Naive thymus-derived CD4-positive, alpha-beta T cell (primary cell): ENCODE measurements around the gene PRR16. TPM values are rescaled to one million over a fixed set of nuclear protein-coding genes. Genes with fewer than 3 reads are reported as not detected.

ENCODE experiments used
- ATAC-seq: fragments of 150-1000 bp; cut with Tn5 transposase; 2 replicates; pipeline ENCODE4 v1.10.0; 2021; ENCODE audit warnings: mild to moderate bottlenecking, moderate library complexity
- CTCF ChIA-PET: fragments of 350-600 bp; sonication (Branson Sonifier 250); formaldehyde crosslinking; loops from one replicate; lab custom pipeline; 2021; ENCODE audit warnings: antibody characterized with exemption; lab: Charles Lee
- POLR2A ChIA-PET: fragments of 350-600 bp; sonication (Branson Sonifier 250); formaldehyde crosslinking; loops from one replicate; lab custom pipeline; 2021; ENCODE audit warnings: antibody characterized with exemption, inconsistent platforms; lab: Charles Lee
- DNase-seq, 9 donors: peaks; one replicate each; pipeline versions ENCODE4 v3.0.0 to v3.0.0-alpha.2; 2020 to 2022; ENCODE audit warnings: mixed read lengths in 1 of 9
- H3K27ac ChIP-seq: one replicate; pipeline ENCODE4 v1.7.0; 2013; ENCODE audit warnings: mild to moderate bottlenecking, low read depth, low read length, moderate library complexity
- H3K27me3 ChIP-seq, 2 donors: one replicate each; pipeline ENCODE4 v1.7.0; 2013; ENCODE audit warnings: low read length in 2 of 2, mild to moderate bottlenecking in 2 of 2, moderate library complexity in 2 of 2; ENCODE audit not compliant: control insufficient read depth in 2 of 2, insufficient read depth in 2 of 2
- H3K36me3 ChIP-seq, 3 experiments: 1 replicate in 2 of 3; 2 replicates in 1 of 3; pipeline ENCODE4 v1.7.0; 2013; ENCODE audit warnings: low read length in 3 of 3, mild to moderate bottlenecking in 3 of 3, moderate library complexity in 1 of 3; ENCODE audit not compliant: insufficient read depth in 3 of 3, control insufficient read depth in 2 of 3
- H3K4me1 ChIP-seq, 2 donors: one replicate each; pipeline ENCODE4 v1.7.0; 2013; ENCODE audit warnings: low read length in 2 of 2, mild to moderate bottlenecking in 2 of 2, moderate library complexity in 1 of 2; ENCODE audit not compliant: control insufficient read depth in 2 of 2, insufficient read depth in 2 of 2
- H3K4me3 ChIP-seq: 2 replicates; pipeline ENCODE4 v1.7.0; 2013; ENCODE audit warnings: mild to moderate bottlenecking, low read length
- H3K9me3 ChIP-seq, 3 experiments: 1 replicate in 2 of 3; 2 replicates in 1 of 3; pipeline ENCODE4 v1.7.0; 2013; ENCODE audit warnings: low read length in 3 of 3; ENCODE audit not compliant: control insufficient read depth in 2 of 3
- H3K27ac Mint-ChIP-seq, 9 donors: one replicate each; pipeline ENCODE4 v1.8.0; 2020 to 2022; ENCODE audit warnings: mixed read lengths in 9 of 9, mild to moderate bottlenecking in 8 of 9, moderate library complexity in 5 of 9, inconsistent platforms in 2 of 9
- H3K27me3 Mint-ChIP-seq, 5 donors: one replicate each; pipeline ENCODE4 v1.8.0; 2021 to 2022; ENCODE audit warnings: mixed read lengths in 5 of 5, mild to moderate bottlenecking in 1 of 5
- H3K36me3 Mint-ChIP-seq, 5 donors: one replicate each; pipeline ENCODE4 v1.8.0; 2020 to 2022; ENCODE audit warnings: mixed read lengths in 5 of 5, mild to moderate bottlenecking in 3 of 5, inconsistent platforms in 1 of 5
- H3K4me1 Mint-ChIP-seq, 7 donors: one replicate each; pipeline ENCODE4 v1.8.0; 2020 to 2022; ENCODE audit warnings: mixed read lengths in 7 of 7, mild to moderate bottlenecking in 3 of 7, inconsistent platforms in 1 of 7
- H3K4me3 Mint-ChIP-seq, 10 donors: one replicate each; pipeline ENCODE4 v1.8.0; 2020 to 2022; ENCODE audit warnings: mild to moderate bottlenecking in 10 of 10, mixed read lengths in 10 of 10, moderate library complexity in 6 of 10, inconsistent platforms in 2 of 10
- H3K9me3 Mint-ChIP-seq, 11 donors: one replicate each; pipeline ENCODE4 v1.8.0; 2020 to 2022; ENCODE audit warnings: mixed read lengths in 11 of 11, mild to moderate bottlenecking in 4 of 11, inconsistent platforms in 1 of 11, moderate library complexity in 1 of 11
- intact Hi-C, 2 donors: fragments of 100-400 bp; cut with micrococcal nuclease; formaldehyde crosslinking; loops; one replicate each; pipeline ENCODE4 v1.15.1; 2023
- polyA plus RNA-seq, 2 donors: library from polyadenylated mRNA; unstranded; fragments of 300-500 nt; fragmentation: Illumina TruSeq; gene quantifications; one replicate each; pipeline ENCODE4 v1.2.3, GENCODE V29; 2021
- total RNA-seq, 6 experiments: library from RNA in 5 of 6; stranded (reverse) in 5 of 6; gene quantifications; 1 replicate in 5 of 6; 2 replicates in 1 of 6; pipeline ENCODE4 v1.2.3 and lab custom pipeline; 2021 to 2026

Gene PRR16
- total and polyA plus RNA-seq, 7 experiments from 2014 or later: not detected

DNA sequence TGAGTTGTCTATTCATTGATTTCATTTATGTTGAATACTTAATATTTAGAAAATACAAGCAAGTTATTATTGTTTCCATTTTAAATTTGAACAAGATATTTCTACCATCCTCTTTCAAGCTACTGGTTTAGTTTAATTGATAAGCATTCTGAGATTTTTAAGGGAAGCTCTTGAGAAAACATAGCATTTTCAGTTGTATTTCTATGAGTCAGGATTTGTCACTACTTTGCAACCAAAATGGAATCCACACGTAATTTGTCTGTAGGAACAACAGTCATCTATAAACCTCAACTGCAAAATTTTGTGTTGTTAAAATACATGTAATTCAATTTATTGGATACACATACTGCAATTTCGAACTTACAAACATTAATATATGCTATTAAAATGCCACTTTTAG, 74.0 kb downstream of the PRR16 start:
- ChIA-PET POLR2A (no interaction called here), CTCF (no interaction called here)
- Mint-ChIP-seq H3K4me3 (no peak overlapping the region), H3K27me3 (no peaks in the 10 kb centered on the region), H3K27ac (no peak overlapping the region), H3K36me3 (no peaks in the 10 kb centered on the region), H3K9me3 (peaks cover 0 to 4% (median 3%) of the 10 kb centered on the region in 11 donors), H3K4me1 (no peaks in the 10 kb centered on the region)
- Histone ChIP-seq H3K36me3 (no peaks in the 10 kb centered on the region), H3K4me3 (no peak overlapping the region), H3K9me3 (no peaks in the 10 kb centered on the region), H3K27me3 (no peaks in the 10 kb centered on the region), H3K27ac (no peak overlapping the region), H3K4me1 (no peaks in the 10 kb centered on the region)
- DNase-seq: no peak
- intact Hi-C loops: no loop called here
- ATAC-seq: no peak

- ChIA-PET CTCF (no interaction called here), POLR2A (no interaction called here)
- Mint-ChIP-seq H3K4me1 (no peaks in the 10 kb centered on the region), H3K27me3 (no peaks in the 10 kb centered on the region), H3K4me3 (no peak overlapping the region), H3K36me3 (no peaks in the 10 kb centered on the region), H3K9me3 (peaks cover 0 to 4% (median 3%) of the 10 kb centered on the region in 11 donors), H3K27ac (no peak overlapping the region)
- Histone ChIP-seq H3K27ac (no peak overlapping the region), H3K4me1 (no peaks in the 10 kb centered on the region), H3K36me3 (no peaks in the 10 kb centered on the region), H3K27me3 (no peaks in the 10 kb centered on the region), H3K4me3 (no peak overlapping the region), H3K9me3 (no peaks in the 10 kb centered on the region)
- no peak for ATAC-seq
- DNase-seq: no peak
- intact Hi-C loops: no loop called here
Observed at GRCh38 chr5:120538644-120539043, 74.5 kb downstream of the PRR16 start.

DNA sequence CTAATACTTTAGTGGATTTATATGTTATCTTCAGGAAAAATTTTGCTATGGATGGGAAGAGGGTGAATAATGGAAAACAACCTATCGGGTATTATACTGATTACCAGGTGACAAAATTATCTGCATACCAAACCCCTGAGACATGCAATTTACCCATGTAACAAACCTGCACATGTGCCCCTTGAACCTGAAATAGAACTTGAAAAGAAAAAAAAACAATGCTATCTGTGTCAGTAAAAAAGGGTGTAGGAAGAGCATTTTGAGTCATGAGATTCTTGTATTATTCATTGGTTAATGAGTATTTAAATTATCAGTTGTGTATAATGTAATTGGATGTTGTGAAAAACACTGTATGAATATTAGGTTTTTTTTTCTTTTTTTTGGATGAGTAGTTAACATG, 75.4 kb downstream of the PRR16 start:
- Histone ChIP-seq H3K4me3 (no peak overlapping the region), H3K9me3 (no peaks in the 10 kb centered on the region), H3K36me3 (no peaks in the 10 kb centered on the region), H3K4me1 (no peaks in the 10 kb centered on the region), H3K27ac (no peak overlapping the region), H3K27me3 (no peaks in the 10 kb centered on the region)
- no peaks in the 10 kb centered on the region for H3K36me3 Mint-ChIP-seq
- H3K4me1 Mint-ChIP-seq: no peaks in the 10 kb centered on the region
- no peaks in the 10 kb centered on the region for H3K27me3 Mint-ChIP-seq
- DNase-seq (no peak), ATAC-seq (no peak)
- peaks cover 0 to 4% (median 3%) of the 10 kb centered on the region in 11 donors for H3K9me3 Mint-ChIP-seq
- no peak overlapping the region for H3K4me3 Mint-ChIP-seq
- POLR2A ChIA-PET: no interaction called here
- CTCF ChIA-PET: no interaction called here
- no peak overlapping the region for H3K27ac Mint-ChIP-seq
- intact Hi-C loops: no loop called here

- H3K27ac ChIP-seq: no peak overlapping the region
- no peaks in the 10 kb centered on the region for H3K36me3 Mint-ChIP-seq
- ATAC-seq: no peak
Observed at GRCh38 chr5:120540097-120540496, 76.0 kb downstream of the PRR16 start.

DNA sequence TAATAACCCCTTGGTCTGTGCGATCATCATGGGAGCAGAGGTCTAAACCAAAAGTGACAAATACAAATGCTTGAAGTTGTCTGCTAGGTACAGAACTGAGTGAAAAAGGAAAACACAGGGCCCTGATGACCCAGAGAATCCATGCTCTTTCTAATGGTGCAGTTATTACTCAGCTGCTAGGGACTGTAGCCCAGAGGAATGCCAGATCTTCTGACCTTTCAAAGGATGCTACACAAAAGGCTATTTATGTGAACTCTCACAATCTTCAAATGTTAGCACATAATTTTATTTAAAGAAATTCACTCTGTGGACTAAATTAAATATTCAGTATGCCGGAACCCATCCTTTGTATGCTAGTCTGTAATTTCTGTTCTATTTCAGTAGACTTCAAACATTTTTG, 79.9 kb downstream of the PRR16 start:
- Histone ChIP-seq H3K27me3 (no peaks in the 10 kb centered on the region), H3K4me1 (no peaks in the 10 kb centered on the region), H3K27ac (no peak overlapping the region), H3K36me3 (no peaks in the 10 kb centered on the region), H3K4me3 (no peak overlapping the region), H3K9me3 (no peaks in the 10 kb centered on the region)
- DNase-seq: no peak
- no peak overlapping the region for H3K27ac Mint-ChIP-seq
- peaks cover 0 to 2% (median 0%) of the 10 kb centered on the region in 7 donors for H3K4me1 Mint-ChIP-seq
- no peaks in the 10 kb centered on the region for H3K27me3 Mint-ChIP-seq
- H3K4me3 Mint-ChIP-seq: no peak overlapping the region
- POLR2A ChIA-PET: no interaction called here
- CTCF ChIA-PET: no interaction called here
- H3K9me3 Mint-ChIP-seq: peaks cover 0 to 7% (median 2%) of the 10 kb centered on the region in 11 donors
- ATAC-seq: no peak
- intact Hi-C loops: no loop called here
- no peaks in the 10 kb centered on the region for H3K36me3 Mint-ChIP-seq

More at GRCh38 chr5:120540097-120540496, 76.0 kb downstream of the PRR16 start:
- Mint-ChIP-seq H3K9me3 (peaks cover 0 to 4% (median 3%) of the 10 kb centered on the region in 11 donors), H3K4me1 (no peaks in the 10 kb centered on the region), H3K4me3 (no peak overlapping the region), H3K27me3 (no peaks in the 10 kb centered on the region), H3K27ac (no peak overlapping the region)
- intact Hi-C loops: no loop called here
- Histone ChIP-seq H3K9me3 (no peaks in the 10 kb centered on the region), H3K4me1 (no peaks in the 10 kb centered on the region), H3K36me3 (no peaks in the 10 kb centered on the region), H3K27me3 (no peaks in the 10 kb centered on the region), H3K4me3 (no peak overlapping the region)
- CTCF ChIA-PET: no interaction called here
- no peak for DNase-seq
- POLR2A ChIA-PET: no interaction called here

GRCh38 chr5:120545007-120545406, 80.9 kb downstream of the PRR16 start:
- ATAC-seq (no peak), DNase-seq (no peak)
- Histone ChIP-seq H3K27me3 (no peaks in the 10 kb centered on the region), H3K36me3 (no peaks in the 10 kb centered on the region), H3K4me3 (no peak overlapping the region), H3K27ac (no peak overlapping the region), H3K4me1 (no peaks in the 10 kb centered on the region), H3K9me3 (no peaks in the 10 kb centered on the region)
- H3K4me1 Mint-ChIP-seq: peaks cover 0 to 2% (median 0%) of the 10 kb centered on the region in 7 donors
- peaks cover 0 to 7% (median 0%) of the 10 kb centered on the region in 11 donors for H3K9me3 Mint-ChIP-seq
- H3K4me3 Mint-ChIP-seq: no peak overlapping the region
- intact Hi-C loops: no loop called here
- no peak overlapping the region for H3K27ac Mint-ChIP-seq
- no peaks in the 10 kb centered on the region for H3K27me3 Mint-ChIP-seq
- ChIA-PET CTCF (no interaction called here), POLR2A (no interaction called here)
- H3K36me3 Mint-ChIP-seq: no peaks in the 10 kb centered on the region

- intact Hi-C loops: no loop called here
- Mint-ChIP-seq H3K36me3 (no peaks in the 10 kb centered on the region), H3K4me3 (no peak overlapping the region), H3K9me3 (peaks cover 0 to 7% (median 0%) of the 10 kb centered on the region in 11 donors), H3K27ac (no peak overlapping the region), H3K4me1 (peaks cover 0 to 2% (median 0%) of the 10 kb centered on the region in 7 donors), H3K27me3 (no peaks in the 10 kb centered on the region)
- no peaks in the 10 kb centered on the region for H3K4me1 ChIP-seq
- CTCF ChIA-PET: no interaction called here
- DNase-seq: no peak
- POLR2A ChIA-PET: no interaction called here
- no peak for ATAC-seq
- H3K36me3 ChIP-seq: no peaks in the 10 kb centered on the region
- no peaks in the 10 kb centered on the region for H3K9me3 ChIP-seq
- no peak overlapping the region for H3K27ac ChIP-seq
- no peaks in the 10 kb centered on the region for H3K27me3 ChIP-seq
- no peak overlapping the region for H3K4me3 ChIP-seq
Observed at GRCh38 chr5:120545951-120546350, 81.9 kb downstream of the PRR16 start.
